Measurements from ENCODE around the gene MAP3K12. TPM values are rescaled to one million over a fixed set of nuclear protein-coding genes. Genes with fewer than 3 reads are reported as not detected.

Gene MAP3K12
- total RNA-seq, 1 donor from 2014 or later: 37.0 TPM

GRCh38 chr12:53461591-53461990, 37.7 kb downstream of the MAP3K12 start:
- Mint-ChIP-seq H3K27ac (no peak overlapping the region), H3K9me3 (no peaks in the 10 kb centered on the region), H3K27me3 (ENCODE audit: low read depth) (no peaks in the 10 kb centered on the region), H3K4me1 (peaks cover 6% of the 10 kb centered on the region), H3K4me3 (no peak overlapping the region), H3K36me3 (peaks cover 58% of the 10 kb centered on the region)
- no peak for TF ChIP-seq CTCF (IDR thresholded peaks at IDR 0.05; ENCODE audit: unreplicated experiment)
- DNase-seq (ENCODE audit: low spot score in 2 of 2, unreplicated experiment in 2 of 2): no peak

DNA sequence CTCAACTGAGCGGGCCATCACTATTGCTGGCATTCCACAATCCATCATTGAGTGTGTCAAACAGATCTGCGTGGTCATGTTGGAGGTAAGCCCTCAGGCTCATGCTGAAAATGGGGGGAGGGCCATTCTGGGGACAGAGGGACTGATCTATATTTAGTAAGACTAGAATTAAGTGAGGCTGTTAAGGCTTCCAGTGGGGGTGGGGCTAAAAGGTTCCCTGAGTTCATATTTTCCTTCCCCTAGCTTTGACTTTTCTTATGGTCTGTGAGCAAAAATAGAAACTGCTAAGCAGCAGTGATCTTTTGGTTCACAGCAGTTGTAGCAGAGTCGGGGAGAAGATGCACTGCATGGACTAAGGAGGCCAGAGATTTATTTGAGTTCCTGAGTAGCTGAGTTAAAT, 38.2 kb downstream of the MAP3K12 start:
- Mint-ChIP-seq H3K4me3 (no peak overlapping the region), H3K36me3 (peaks cover 55% of the 10 kb centered on the region), H3K9me3 (no peaks in the 10 kb centered on the region), H3K4me1 (peaks cover 6% of the 10 kb centered on the region), H3K27ac (peak overlapping the region; percentile 57), H3K27me3 (ENCODE audit: low read depth) (no peaks in the 10 kb centered on the region)
- no peak for DNase-seq (ENCODE audit: low spot score in 2 of 2, unreplicated experiment in 2 of 2)
- no peak for TF ChIP-seq CTCF (IDR thresholded peaks at IDR 0.05; ENCODE audit: unreplicated experiment)

- no peak overlapping the region for H3K4me3 Mint-ChIP-seq
- DNase-seq (ENCODE audit: low spot score in 2 of 2, unreplicated experiment in 2 of 2): no peak
- no peak for TF ChIP-seq CTCF (IDR thresholded peaks at IDR 0.05; ENCODE audit: unreplicated experiment)
- H3K36me3 Mint-ChIP-seq: peaks cover 62% of the 10 kb centered on the region
- H3K27me3 Mint-ChIP-seq (ENCODE audit: low read depth): no peaks in the 10 kb centered on the region
- no peak overlapping the region for H3K27ac Mint-ChIP-seq
- H3K9me3 Mint-ChIP-seq: no peaks in the 10 kb centered on the region
- peaks cover 14% of the 10 kb centered on the region for H3K4me1 Mint-ChIP-seq
Observed at GRCh38 chr12:53459097-53459496, 40.2 kb downstream of the MAP3K12 start.

DNA sequence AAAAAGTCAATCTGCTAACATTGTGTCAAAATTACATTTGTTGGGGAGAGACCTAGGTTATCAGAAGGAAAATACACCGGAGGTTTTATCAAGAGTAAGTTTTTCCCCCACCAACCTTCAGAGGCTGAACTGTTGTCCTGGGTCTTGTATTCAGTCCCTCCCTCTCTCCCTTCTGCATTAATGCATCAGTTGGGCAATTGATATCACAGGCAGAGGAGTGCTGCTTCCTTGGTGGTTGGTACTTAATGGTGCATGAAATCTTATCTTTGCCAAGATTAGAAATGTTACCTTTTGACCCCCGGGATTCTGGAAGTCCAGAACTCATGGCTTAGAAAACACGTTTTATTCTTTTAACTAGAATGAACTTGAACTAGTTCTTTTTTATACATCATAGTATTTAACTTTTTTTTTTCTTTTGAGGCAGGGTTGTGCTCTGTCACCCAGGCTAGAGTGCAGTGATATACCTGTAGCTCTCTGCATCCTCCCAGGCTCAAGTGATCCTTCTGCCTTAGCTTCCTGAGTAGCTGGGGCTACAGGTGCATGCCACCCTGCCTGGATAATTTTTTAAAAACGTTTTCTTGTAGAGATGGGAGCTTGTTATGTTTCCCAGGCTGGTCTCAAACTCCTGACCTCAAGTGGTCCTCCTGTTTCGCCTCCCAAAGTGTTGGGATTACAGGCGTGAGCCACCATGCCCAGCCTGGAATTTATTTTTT, 42.4 kb downstream of the MAP3K12 start:
- TF ChIP-seq CTCF (IDR thresholded peaks at IDR 0.05; ENCODE audit: unreplicated experiment): no peak
- H3K36me3 Mint-ChIP-seq: peaks cover 46% of the 10 kb centered on the region
- H3K4me1 Mint-ChIP-seq: peaks cover 25% of the 10 kb centered on the region
- no peak overlapping the region for H3K4me3 Mint-ChIP-seq
- no peaks in the 10 kb centered on the region for H3K27me3 Mint-ChIP-seq (ENCODE audit: low read depth)
- H3K9me3 Mint-ChIP-seq: no peaks in the 10 kb centered on the region
- peak overlapping the region; percentile 56 for H3K27ac Mint-ChIP-seq
- DNase-seq (ENCODE audit: low spot score in 2 of 2, unreplicated experiment in 2 of 2): no peak

- no peak for DNase-seq (ENCODE audit: low spot score in 2 of 2, unreplicated experiment in 2 of 2)
- H3K27me3 Mint-ChIP-seq (ENCODE audit: low read depth): no peaks in the 10 kb centered on the region
- no peaks in the 10 kb centered on the region for H3K9me3 Mint-ChIP-seq
- H3K27ac Mint-ChIP-seq: peak overlapping the region; percentile 66
- H3K36me3 Mint-ChIP-seq: peaks cover 31% of the 10 kb centered on the region
- H3K4me3 Mint-ChIP-seq: peak overlapping the region; percentile 93
- no peak for TF ChIP-seq CTCF (IDR thresholded peaks at IDR 0.05; ENCODE audit: unreplicated experiment)
- H3K4me1 Mint-ChIP-seq: peaks cover 23% of the 10 kb centered on the region
Observed at GRCh38 chr12:53454707-53455106, 44.6 kb downstream of the MAP3K12 start.

All from mesothelial cell of epicardium (in vitro differentiated cells).